ENCODE data around the gene EIF2B5.

The EIF2B5 gene

DNA sequence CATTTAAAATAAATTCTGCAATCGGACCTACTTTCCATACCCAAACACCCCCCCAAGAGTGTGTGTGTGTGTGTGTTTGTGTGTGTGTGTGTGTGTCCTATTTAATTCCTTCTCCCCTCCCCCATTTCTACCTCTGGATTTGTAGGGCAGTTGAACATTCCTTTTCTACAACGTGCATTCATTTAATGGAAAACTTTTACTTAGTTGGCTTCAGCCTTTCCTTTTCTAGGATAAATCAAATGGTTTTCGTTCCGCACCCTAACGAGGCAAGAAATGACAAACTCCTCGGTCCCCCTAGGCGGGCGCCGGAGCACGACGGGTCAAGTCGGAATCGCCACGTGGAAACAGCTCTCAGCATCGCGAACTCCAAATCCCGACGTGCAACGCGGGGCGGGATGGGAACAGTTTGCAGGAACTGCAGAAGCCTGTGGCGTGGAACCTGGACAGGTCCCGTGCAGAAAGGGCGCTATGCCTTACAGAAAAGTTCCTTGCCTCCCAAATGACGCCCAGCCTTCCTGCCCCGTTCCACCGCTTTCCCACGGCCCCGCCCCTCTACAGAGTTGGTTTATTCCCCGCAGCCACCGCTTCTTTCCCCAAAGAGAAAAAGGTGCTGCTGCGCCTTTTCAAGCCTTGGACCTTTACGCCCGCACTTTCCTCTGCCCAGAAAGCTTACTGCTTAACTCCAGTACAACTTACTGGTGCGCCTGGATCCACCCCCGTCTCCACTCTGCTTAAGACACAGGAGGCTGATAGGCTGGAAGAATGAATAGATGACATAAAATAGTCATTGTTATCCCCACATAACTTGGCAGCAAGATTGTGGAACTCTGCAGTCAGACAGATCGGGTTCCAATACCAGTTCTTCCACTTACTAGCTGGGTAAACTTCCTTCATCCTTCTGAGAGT lies 1.1 kb upstream of the EIF2B5 start:
- H3K27ac ChIP-seq: peak overlapping the region; percentile 99

DNA sequence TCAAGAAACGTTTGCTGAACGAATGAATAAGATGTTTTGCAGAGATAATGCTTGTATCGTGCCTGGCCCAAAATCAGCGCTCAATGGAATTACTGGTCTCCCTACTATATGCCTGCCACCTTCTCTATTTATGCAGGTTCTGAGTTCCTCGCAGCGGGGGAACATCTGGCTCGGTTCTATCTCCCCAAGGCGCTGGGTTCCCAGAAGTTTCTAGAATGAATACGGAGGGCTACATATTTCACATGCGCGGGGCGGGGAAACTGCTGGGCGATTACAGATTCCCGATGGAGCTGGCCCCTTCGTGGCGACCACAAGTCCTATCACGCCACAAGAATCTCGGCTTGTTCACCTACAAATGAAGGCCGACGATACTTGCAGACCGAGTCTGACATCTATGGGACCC lies 411 bp upstream of the EIF2B5 start:
- TF ChIP-seq CTCF (IDR thresholded peaks at IDR 0.05) (no peak), ZFX (IDR thresholded peaks at IDR 0.05; ENCODE audit: borderline replicate concordance) (no peak)
- peak overlapping the region; percentile 99 for H3K27ac ChIP-seq

More for the DNA sequence above, 1.1 kb upstream of the EIF2B5 start:
- TF ChIP-seq ZFX (IDR thresholded peaks at IDR 0.05; ENCODE audit: borderline replicate concordance): no peak

GRCh38 chr3:184135911-184136260 lies 728 bp downstream of the EIF2B5 start:
- TF ChIP-seq CTCF (IDR thresholded peaks at IDR 0.05): no peak
- no peak for TF ChIP-seq ZFX (IDR thresholded peaks at IDR 0.05; ENCODE audit: borderline replicate concordance)
- peak overlapping the region; percentile 99 for H3K27ac ChIP-seq

DNA sequence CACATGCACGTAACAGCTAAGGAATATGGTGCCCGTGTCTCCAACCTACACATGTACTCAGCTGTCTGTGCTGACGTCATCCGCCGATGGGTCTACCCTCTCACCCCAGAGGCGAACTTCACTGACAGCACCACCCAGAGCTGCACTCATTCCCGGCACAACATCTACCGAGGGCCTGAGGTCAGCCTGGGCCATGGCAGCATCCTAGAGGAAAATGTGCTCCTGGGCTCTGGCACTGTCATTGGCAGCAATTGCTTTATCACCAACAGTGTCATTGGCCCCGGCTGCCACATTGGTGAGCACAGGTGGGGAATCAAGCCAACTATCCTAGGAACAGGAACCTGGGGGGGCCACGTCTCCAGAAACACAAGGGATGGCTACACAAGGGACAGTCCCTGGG lies 5.3 kb downstream of the EIF2B5 start:
- TF ChIP-seq ZFX (IDR thresholded peaks at IDR 0.05; ENCODE audit: borderline replicate concordance) (no peak), CTCF (IDR thresholded peaks at IDR 0.05) (no peak)

GRCh38 chr3:184142199-184142598 lies 7.0 kb downstream of the EIF2B5 start:
- no peak for TF ChIP-seq CTCF (IDR thresholded peaks at IDR 0.05)
- no peak for TF ChIP-seq ZFX (IDR thresholded peaks at IDR 0.05; ENCODE audit: borderline replicate concordance)
- no peak overlapping the region for H3K27ac ChIP-seq

More for the DNA sequence above, 5.3 kb downstream of the EIF2B5 start:
- H3K27ac ChIP-seq: no peak overlapping the region

DNA sequence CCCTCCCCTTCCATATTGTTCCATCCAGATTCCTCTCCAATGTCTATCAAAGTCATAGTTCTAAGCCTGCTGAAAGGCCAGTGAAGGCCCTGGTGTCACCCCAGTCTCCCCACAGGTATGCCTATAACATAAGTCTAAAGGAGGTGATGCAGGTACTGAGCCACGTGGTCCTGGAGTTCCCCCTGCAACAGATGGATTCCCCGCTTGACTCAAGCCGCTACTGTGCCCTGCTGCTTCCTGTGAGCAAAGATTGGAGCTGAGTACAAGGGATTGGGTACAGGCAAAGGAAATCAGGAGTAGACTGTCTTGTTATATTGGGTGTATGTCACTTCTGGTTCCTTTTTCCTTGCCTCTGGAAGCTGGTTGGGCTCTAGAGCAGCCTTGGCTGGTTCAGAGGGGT lies 8.2 kb downstream of the EIF2B5 start:
- no peak for TF ChIP-seq CTCF (IDR thresholded peaks at IDR 0.05)
- TF ChIP-seq ZFX (IDR thresholded peaks at IDR 0.05; ENCODE audit: borderline replicate concordance): no peak
- no peak overlapping the region for H3K27ac ChIP-seq

- peak overlapping the region; percentile 52 for H3K27ac ChIP-seq
- TF ChIP-seq CTCF (IDR thresholded peaks at IDR 0.05) (no peak), ZFX (IDR thresholded peaks at IDR 0.05; ENCODE audit: borderline replicate concordance) (no peak)
Observed at GRCh38 chr3:184144505-184144904, 9.3 kb downstream of the EIF2B5 start.
